ENCODE measurements around the gene VPS37C.
"Not testable (repeated sequence)": the region's sequence is repeated elsewhere in the genome, so short reads cannot be mapped to it uniquely, and the experiment has no call there.

GRCh38 chr11:61203873-61204272 lies 42.6 kb upstream of the VPS37C start:
- TF ChIP-seq CTCF (IDR thresholded peaks at IDR 0.05; ENCODE audit: insufficient read depth, low read length); REST (IDR thresholded peaks at IDR 0.05; ENCODE audit: insufficient replicate concordance, low read depth); GABPA (IDR thresholded peaks at IDR 0.05; ENCODE audit: low read depth); POLR2AphosphoS5 (IDR thresholded peaks at IDR 0.05; ENCODE audit: low read depth); SPI1 (IDR thresholded peaks at IDR 0.05; ENCODE audit: borderline replicate concordance, low read depth): not testable (repeated sequence)

Data from HL-60 (cell line).